Dermis microvascular lymphatic vessel endothelial cell (primary cell): ENCODE data around the gene IDUA. TPM values are rescaled to one million over a fixed set of nuclear protein-coding genes. Genes with fewer than 3 reads are reported as not detected.

Experiments
- DNase-seq, 2 donors: peaks; one replicate each; pipeline versions ENCODE4 v3.0.0 to v3.0.0-alpha.2; 2010; ENCODE audit warnings: low read depth in 2 of 2
- total RNA-seq: library from RNA; depleted of rRNA; stranded (reverse); fragments of >200 nt; gene quantifications from 2 replicates; pipeline ENCODE4 v1.2.1, GENCODE V29; 2014

IDUA gene
- total RNA-seq, 1 donor from 2014 or later = 5.4 TPM

GRCh38 chr4:1000686-1001260 is 13.9 kb downstream of the IDUA start:
- no peak for DNase-seq

DNA sequence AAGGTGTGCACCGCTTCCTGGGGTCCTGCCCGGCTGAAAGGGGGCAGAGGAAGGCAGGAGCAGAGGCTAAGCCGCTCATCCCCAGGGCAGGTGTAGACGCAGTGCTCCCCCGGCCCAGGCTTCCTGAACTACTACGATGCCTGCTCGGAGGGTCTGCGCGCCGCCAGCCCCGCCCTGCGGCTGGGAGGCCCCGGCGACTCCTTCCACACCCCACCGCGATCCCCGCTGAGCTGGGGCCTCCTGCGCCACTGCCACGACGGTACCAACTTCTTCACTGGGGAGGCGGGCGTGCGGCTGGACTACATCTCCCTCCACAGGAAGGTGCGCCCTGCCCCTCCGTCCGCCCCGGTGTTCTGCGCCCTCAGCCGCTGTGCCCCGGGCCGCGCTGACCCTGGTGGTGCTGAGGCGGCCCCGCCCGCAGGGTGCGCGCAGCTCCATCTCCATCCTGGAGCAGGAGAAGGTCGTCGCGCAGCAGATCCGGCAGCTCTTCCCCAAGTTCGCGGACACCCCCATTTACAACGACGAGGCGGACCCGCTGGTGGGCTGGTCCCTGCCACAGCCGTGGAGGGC is 14.8 kb downstream of the IDUA start:
- DNase-seq = no peak

DNA sequence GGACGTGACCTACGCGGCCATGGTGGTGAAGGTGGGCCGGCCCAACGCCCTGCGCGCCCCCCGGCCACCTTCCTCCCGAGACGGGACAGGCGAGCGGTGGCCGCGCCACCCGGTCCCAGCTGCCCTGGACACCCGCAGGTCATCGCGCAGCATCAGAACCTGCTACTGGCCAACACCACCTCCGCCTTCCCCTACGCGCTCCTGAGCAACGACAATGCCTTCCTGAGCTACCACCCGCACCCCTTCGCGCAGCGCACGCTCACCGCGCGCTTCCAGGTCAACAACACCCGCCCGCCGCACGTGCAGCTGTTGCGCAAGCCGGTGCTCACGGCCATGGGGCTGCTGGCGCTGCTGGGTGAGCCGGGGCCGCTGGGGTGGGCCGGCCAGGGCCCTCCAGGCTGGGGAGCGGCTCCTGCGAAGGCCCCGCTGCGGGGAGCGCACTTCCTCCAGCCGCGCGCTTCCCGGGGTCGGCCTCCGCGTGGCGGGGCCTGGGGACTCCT is 15.3 kb downstream of the IDUA start:
- DNase-seq = peak in 1 of 2 donors; percentile 20

DNA sequence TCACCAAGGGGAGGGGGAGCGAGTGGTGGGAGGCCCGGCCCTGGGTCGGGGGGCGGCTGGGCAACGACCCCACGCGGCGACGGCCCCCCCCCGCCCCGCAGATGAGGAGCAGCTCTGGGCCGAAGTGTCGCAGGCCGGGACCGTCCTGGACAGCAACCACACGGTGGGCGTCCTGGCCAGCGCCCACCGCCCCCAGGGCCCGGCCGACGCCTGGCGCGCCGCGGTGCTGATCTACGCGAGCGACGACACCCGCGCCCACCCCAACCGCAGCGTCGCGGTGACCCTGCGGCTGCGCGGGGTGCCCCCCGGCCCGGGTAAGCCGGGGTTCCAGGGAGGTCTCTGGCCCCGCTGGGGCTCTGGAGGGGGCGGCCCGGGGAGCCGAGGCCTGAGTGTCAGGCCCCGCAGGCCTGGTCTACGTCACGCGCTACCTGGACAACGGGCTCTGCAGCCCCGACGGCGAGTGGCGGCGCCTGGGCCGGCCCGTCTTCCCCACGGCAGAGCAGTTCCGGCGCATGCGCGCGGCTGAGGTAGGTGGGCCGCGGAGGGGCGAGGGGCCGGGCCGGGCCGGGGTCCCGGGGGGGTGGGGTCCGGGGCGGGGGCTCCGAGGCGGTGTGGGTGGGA is 15.9 kb downstream of the IDUA start:
- DNase-seq = no peak

GRCh38 chr4:1003271-1004070 is 16.6 kb downstream of the IDUA start:
- DNase-seq = no peak

GRCh38 chr4:1004071-1004418 is 17.2 kb downstream of the IDUA start:
- no peak for DNase-seq

DNA sequence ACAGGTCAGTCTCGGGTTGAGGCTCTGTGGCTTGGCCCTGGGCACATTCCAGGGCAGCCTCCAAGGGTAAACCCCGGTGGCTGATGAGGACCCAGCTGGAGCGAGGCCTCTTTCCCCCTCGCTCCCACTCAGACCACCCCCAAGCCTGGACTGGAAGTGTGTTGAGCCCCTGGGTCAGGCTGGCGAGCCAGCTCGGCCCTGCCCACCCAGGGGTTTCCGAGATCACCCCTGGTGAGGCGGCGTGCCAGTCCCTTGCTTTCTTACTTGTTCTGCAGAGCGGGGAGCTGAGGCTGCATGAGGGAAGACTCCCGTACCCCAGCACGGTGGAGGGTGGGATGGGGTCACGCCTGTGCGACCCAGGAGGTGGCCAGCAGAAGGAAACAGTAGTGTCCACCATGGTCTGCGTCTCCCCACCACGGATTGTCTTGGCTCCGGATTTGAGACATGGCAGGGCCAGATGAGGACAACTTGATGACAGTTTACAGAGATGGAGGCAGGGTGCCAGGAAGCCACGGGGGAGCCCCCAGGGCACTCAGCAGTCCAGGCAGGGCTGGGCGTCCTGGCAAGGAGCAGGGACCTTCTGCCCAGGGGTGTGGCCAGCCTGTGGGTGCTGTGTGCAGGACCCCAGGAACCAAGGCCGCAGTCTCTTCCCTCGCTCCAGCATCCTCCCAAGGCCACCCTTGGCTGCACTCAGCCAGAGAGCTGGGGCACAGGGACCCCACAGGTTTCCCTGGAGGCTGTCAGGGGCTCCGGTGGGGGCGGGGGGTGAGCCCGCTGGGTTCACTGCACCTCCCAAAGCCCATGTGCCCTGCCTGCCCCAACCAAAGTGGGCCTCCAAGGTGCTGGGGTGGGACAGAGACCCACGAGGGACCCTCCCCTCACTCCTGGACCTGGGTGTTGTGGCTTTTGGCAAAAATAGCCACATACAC is 18.0 kb downstream of the IDUA start:
- DNase-seq = no peak

DNA sequence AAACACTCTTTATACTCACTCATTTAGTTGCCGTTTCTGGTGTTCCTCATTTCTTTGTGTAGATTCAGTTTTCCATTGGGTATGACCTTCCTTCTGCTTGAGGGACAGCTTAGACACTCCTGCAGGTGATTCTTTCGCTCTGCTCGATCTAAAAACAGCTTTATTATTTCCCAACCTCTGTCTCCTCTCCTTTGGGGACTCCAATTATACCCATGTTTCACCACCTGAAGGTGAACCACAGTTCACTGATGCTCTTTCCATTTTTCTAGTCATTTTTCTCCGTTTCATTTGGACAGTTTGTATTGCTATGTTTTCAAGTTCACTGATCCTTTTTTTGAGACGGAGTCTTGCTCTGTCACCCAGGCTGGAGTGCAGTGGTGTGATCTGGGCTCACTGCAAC is 20.0 kb downstream of the IDUA start:
- DNase-seq = no peak

DNA sequence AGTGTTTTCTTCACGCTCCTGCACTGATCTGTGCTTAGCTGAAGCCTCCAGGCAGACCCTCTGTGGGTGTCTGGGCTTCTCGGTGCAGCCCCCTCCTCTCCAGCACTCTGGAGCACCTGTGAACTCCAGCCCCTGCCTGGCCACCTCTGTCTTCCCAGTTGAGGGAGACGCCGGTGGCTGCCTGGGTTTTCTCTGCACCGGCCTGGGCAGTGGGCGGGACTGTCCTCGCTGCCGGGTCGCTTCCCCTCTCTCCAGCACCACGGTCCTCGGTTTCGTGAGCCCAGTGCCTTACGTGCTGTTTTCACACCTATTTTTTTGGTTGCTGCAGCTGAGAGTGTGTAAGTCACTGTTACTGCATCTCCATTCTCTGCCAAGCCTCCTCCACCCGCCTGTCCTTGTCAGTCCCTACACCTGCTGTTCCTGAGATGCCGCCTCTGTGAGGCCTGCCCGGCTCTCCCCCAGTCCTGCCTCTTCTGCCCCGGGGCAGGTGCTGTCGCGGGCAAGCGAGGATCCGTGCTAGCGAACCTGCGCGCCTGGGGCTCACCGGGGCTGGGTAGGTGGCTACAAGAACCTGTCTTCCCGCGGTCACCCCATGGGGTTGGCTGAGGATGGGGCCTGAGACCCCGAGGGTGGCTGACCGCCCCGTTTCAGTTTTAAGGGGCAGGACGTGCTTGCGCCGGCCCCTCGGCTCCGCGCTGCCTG is 22.1 kb downstream of the IDUA start:
- peak in 1 of 2 donors; percentile 15 for DNase-seq

GRCh38 chr4:1009542-1010394 is 22.9 kb downstream of the IDUA start:
- peak in 1 of 2 donors; percentile 64 for DNase-seq

GRCh38 chr4:1010395-1011021 is 23.7 kb downstream of the IDUA start:
- DNase-seq = peak in 1 of 2 donors; percentile 34

GRCh38 chr4:1011022-1011665 is 24.3 kb downstream of the IDUA start, which contains the start of gene FGFRL1:
FGFRL1 (plus strand) TSS chr4:1011626; CDS start chr4:1012486, 860 bp downstream.
- DNase-seq = peak in 1 of 2 donors; percentile 88

DNA sequence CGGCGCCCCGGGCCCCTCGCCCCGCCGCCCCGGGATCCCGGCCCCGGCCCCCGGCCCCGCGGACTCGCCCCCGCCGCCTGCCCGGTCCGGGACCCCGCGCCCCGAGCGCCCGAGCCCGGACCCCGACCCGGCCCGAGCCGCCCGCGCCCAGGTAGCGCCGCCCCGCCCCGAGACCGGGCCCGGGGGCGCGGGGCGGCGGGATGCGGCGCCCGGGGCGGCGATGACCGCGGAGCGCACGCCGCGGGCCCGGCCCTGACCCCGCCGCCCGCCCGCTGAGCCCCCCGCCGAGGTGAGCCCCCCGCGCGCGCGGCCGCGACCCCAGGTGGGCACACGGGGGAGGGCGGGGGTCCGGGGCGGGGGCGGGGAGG is 24.8 kb downstream of the IDUA start:
- DNase-seq = no peak

- peak in 1 of 2 donors; percentile 54 for DNase-seq
Observed at GRCh38 chr4:1012034-1012739, 25.3 kb downstream of the IDUA start.

GRCh38 chr4:1013225-1014073 is 26.6 kb downstream of the IDUA start:
- DNase-seq = no peak

DNA sequence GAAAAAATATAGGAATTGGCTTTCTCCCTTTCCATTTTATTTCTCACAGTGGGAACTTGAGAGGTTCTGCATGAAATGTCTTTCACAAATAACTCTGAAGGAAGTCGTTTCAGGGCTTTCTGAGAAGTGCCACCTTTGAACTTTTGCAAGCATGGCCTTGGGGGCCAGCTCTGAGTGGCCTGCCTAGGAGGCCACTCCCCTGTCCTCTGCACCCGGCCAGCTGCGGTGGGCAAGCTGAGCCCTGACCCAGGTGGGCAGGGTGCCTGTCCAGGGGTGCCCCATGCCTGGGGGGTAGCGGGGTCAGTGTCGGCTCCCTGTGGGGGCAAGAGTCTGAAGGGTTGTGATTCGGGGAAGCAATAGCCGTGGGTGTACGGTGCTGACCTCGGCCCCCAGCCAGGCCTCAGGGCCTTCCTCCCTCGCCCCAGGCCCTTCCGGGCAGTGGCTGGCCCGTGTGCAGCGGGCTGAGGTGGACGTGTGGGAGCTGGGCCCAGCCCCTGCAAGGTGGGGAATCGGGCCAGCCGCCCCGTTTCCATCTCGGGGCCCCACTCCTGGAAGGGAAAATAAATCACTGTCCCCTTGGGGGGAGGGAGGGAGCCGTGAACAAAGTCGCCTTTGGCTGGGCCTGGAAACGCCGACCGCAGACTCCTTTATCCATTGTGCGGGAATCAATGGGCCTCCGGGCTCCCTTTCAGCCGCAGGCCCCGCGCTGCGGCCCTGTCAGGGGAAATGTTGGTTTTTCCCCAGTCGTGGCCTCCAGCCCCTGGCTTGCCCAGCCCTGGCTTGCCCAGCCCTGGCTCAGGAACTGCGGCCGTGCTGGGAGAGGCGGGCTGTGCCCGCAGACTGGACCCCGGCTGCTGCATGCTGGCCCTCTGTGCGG is 27.7 kb downstream of the IDUA start:
- DNase-seq = no peak
